ENCODE data around the gene LTK. TPM values are rescaled to one million over a fixed set of nuclear protein-coding genes. Genes with fewer than 3 reads are reported as not detected.

Gene LTK
- total RNA-seq, 1 donor from 2014 or later: 25.9 TPM

DNA sequence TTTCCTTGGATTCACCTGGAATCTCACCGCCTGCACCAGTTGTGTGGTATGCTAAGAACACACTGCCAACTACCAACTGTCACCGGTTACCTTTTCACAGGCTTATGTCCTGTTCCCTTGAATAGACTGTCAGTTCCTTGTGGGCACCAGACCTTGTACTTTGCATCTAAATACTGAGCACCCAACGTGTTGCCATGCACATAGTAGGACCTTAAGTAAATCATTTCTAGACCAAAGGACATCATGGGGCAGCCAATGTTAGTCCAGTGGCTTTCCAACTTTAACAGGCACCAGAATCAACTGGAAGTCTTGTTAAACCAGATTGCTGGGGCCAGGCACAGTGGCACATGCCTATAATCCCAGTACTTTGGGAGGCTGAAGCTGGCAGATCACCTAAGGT, 31.6 kb upstream of the LTK start:
- TF ChIP-seq CTCF (IDR thresholded peaks at IDR 0.05): no peak
- Histone ChIP-seq H3K4me1 (peaks cover 12% of the 10 kb centered on the region), H3K9me3 (no peaks in the 10 kb centered on the region), H3K27ac (no peak overlapping the region), H3K36me3 (no peaks in the 10 kb centered on the region), H3K27me3 (ENCODE audit: low read depth) (no peaks in the 10 kb centered on the region), H3K4me3 (no peak overlapping the region)
- DNase-seq (no peak), ATAC-seq (no peak)
- intact Hi-C loops (cut with DNase I): no loop called here

- Histone ChIP-seq H3K36me3 (no peaks in the 10 kb centered on the region), H3K27me3 (ENCODE audit: low read depth) (no peaks in the 10 kb centered on the region), H3K9me3 (no peaks in the 10 kb centered on the region), H3K27ac (peak overlapping the region; percentile 81), H3K4me3 (peak overlapping the region; percentile 87), H3K4me1 (peaks cover 12% of the 10 kb centered on the region)
- ATAC-seq: peak; percentile 73 to 86
- intact Hi-C loops (cut with DNase I): no loop called here
- no peak for TF ChIP-seq CTCF (IDR thresholded peaks at IDR 0.05)
- DNase-seq: peak; percentile 89
These were observed 31.0 kb upstream of the LTK start for GRCh38 chr15:41544650-41545015.

GRCh38 chr15:41543521-41543870, 29.9 kb upstream of the LTK start:
- Histone ChIP-seq H3K4me3 (peak overlapping the region; percentile 87), H3K27me3 (ENCODE audit: low read depth) (no peaks in the 10 kb centered on the region), H3K27ac (peak overlapping the region; percentile 81), H3K36me3 (no peaks in the 10 kb centered on the region), H3K9me3 (no peaks in the 10 kb centered on the region), H3K4me1 (peaks cover 12% of the 10 kb centered on the region)
- intact Hi-C loops (cut with DNase I): no loop called here
- ATAC-seq (no peak), DNase-seq (no peak)
- no peak for TF ChIP-seq CTCF (IDR thresholded peaks at IDR 0.05)

- ATAC-seq: no peak
- H3K36me3 ChIP-seq: peaks cover 53% of the 10 kb centered on the region
- H3K27ac ChIP-seq: no peak overlapping the region
These were observed 23.2 kb upstream of the LTK start for GRCh38 chr15:41536866-41537265.

DNA sequence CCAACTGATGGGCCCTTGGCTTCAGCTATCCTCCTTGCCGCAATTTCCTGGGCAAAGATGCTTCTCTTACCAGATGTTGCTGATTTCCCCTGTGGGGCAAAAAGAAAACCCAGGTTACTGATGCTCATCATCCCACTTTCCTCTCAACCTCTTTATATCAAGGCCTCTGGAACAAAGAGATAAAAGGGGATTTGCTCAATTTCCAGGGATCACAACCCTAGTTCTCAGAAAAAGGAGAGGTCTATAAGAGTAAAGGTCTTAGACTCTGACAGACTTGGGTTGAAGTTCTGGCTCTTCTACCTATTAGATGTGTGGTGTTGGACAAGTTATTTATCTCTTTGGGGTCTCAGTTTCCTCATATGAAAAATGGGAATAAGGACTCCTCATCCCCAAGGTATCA, 21.9 kb upstream of the LTK start:
- Histone ChIP-seq H3K9me3 (no peaks in the 10 kb centered on the region), H3K27me3 (ENCODE audit: low read depth) (no peaks in the 10 kb centered on the region), H3K36me3 (peaks cover 65% of the 10 kb centered on the region), H3K27ac (no peak overlapping the region), H3K4me1 (no peaks in the 10 kb centered on the region), H3K4me3 (no peak overlapping the region)
- no peak for DNase-seq
- TF ChIP-seq CTCF (IDR thresholded peaks at IDR 0.05): no peak
- intact Hi-C loops (cut with DNase I): no loop called here
- ATAC-seq: no peak

More at GRCh38 chr15:41536866-41537265, 23.2 kb upstream of the LTK start:
- DNase-seq: no peak
- H3K4me1 ChIP-seq: no peaks in the 10 kb centered on the region
- H3K4me3 ChIP-seq: no peak overlapping the region
- no peaks in the 10 kb centered on the region for H3K27me3 ChIP-seq (ENCODE audit: low read depth)
- intact Hi-C loops (cut with DNase I): no loop called here
- no peak for TF ChIP-seq CTCF (IDR thresholded peaks at IDR 0.05)
- no peaks in the 10 kb centered on the region for H3K9me3 ChIP-seq
